HG02623 (cell line): Measurements from ENCODE around the gene DLL4.

Source experiments
- ATAC-seq: cut with Tn5 transposase; IDR thresholded peaks from one replicate; pipeline ENCODE4 v1.9.1; 2021; ENCODE audit warnings: moderate library complexity; ENCODE audit not compliant: unreplicated experiment

DLL4 gene

GRCh38 chr15:40985541-40986330 lies 56.6 kb downstream of the DLL4 start:
- no peak for ATAC-seq

DNA sequence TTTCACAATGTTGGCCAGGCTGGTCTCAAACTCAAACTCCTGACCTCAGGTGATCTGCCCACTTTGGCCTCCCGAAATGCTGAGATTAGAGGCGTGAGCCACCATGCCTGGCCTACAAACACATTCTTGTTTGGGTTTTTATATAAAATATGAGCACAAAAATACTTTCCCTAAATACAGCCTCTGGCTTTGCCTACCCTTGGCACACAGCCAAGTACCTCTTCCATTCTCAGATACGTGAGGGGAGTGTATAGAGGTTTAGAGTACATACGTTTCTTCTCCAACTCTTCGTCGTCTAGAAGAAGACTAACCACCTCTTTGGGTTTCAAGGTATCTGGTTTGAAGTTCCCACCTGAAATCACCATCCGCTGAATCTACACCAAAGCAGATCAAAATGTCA lies 57.7 kb downstream of the DLL4 start:
- no peak for ATAC-seq

DNA sequence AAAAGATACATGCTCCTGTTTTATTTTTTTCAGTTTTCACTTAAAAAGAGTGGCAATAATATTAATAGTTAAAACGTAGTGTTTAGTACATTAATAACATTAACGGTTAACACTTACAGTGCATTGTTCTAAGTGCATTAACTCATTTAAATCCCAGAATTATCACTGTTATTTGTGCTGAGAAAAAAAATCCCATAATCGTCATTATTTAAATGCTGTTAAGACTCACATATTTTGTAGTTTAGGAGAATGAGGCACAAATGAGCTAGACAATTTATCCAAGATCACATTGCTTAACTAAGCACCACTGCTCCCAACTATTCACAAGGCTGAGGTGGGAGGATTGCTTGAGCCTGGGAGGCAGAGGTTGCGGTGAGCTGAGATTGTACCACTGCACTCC lies 59.0 kb downstream of the DLL4 start:
- ATAC-seq: no peak
